ENCODE data around the gene RAD51B.

RAD51B gene

DNA sequence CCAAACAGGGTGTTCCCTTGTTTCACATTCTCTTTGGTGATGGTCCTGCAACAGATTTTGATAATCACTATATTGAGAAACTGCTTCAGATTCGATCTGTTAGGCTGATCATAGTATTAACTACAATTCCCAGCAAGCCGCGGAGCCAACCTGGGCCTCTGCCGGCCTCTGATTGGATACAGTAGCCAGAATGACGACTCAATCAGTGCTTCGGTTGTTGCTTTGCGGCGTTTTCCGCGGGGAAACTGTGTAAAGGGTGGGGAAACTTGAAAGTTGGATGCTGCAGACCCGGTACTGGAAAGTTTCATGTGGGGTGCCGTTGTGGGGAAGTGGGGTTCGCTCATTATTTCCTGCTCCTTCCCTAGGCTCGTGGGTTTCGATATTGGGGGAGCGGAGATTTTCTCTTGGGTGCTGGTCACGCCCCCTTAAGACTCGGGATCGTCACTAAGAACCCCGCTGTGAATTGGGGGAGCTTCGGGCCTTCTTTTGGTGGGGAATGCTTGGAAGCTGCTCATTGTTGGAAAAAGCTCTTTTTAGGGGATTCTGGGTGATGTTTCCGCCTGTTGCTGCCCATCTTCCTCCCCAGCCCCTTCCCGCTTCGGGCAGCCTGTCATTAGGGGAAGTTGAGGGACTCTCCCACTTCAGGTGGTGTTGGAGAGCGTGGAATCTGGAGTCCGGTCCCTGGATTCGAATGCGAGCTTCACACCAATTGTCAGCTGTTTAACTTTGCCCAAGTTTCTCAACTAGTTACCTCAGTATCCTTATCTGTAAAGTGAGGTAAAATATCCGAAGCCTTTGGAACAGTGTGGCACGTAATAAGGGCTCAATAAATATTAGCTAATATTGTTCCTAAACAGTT, at the start of gene RAD51B:
Gene RAD51B, plus strand, starts transcription at position 217 of the 859 bp plus-strand sequence.
- peak within 1 kb of the TSS; percentile 94 for H3K4me3 ChIP-seq (ENCODE audit: low read depth, low read length)
- TF ChIP-seq, protein P1, sequence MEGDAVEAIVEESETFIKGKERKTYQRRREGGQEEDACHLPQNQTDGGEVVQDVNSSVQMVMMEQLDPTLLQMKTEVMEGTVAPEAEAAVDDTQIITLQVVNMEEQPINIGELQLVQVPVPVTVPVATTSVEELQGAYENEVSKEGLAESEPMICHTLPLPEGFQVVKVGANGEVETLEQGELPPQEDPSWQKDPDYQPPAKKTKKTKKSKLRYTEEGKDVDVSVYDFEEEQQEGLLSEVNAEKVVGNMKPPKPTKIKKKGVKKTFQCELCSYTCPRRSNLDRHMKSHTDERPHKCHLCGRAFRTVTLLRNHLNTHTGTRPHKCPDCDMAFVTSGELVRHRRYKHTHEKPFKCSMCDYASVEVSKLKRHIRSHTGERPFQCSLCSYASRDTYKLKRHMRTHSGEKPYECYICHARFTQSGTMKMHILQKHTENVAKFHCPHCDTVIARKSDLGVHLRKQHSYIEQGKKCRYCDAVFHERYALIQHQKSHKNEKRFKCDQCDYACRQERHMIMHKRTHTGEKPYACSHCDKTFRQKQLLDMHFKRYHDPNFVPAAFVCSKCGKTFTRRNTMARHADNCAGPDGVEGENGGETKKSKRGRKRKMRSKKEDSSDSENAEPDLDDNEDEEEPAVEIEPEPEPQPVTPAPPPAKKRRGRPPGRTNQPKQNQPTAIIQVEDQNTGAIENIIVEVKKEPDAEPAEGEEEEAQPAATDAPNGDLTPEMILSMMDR (IDR thresholded peaks at IDR 0.05; ENCODE audit: low read depth, low read length), result no peak

- H3K4me3 ChIP-seq (ENCODE audit: low read depth, low read length), result no peak overlapping the region
- TF ChIP-seq, protein P1 (IDR thresholded peaks at IDR 0.05; ENCODE audit: low read depth, low read length), result no peak
Observed at GRCh38 chr14:67773844-67774377, 45.7 kb upstream of the RAD51B start.

- TF ChIP-seq, protein P1 (IDR thresholded peaks at IDR 0.05; ENCODE audit: low read depth, low read length), result no peak
- H3K4me3 ChIP-seq (ENCODE audit: low read depth, low read length), result no peak overlapping the region
Observed at GRCh38 chr14:67776653-67777322, 42.8 kb upstream of the RAD51B start.

DNA sequence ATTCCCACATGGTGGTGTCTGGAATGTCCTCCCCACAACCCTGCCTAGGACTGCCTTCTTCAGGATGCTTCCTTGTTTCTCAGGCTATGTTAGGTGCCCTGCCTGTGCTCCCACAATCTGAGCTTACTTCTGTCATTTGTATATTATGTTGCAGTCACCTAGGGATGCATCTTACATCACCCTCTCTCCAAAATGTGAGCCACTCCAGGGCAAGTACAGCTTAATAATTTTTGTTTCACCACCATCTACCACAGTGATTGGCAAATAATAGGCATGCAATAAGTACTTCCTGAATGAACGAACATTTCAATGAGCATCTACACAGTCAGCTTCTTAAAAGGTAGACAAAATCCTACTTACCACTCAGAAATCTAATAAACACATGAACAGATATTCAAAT, 40.8 kb upstream of the RAD51B start:
- TF ChIP-seq, protein P1 (IDR thresholded peaks at IDR 0.05; ENCODE audit: low read depth, low read length), result no peak

DNA sequence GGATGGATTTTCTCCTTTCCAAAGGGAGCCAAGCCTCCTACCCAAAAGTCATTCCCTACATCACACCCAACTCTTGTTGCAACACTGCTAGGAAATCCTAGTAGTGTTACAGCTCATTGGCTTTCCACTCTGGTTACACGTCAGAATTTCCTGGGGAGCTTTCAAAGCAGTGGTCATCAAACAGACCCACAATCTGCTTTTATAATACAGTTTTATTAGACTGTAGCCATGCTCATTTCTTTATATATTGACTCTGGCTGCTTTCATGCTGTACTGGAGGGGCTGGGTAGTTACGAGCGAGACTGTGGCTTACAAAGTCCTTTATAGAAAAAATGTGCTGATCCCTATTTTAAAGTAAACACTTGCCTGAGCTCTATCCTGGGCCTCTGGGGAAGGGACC, 37.5 kb upstream of the RAD51B start:
- TF ChIP-seq, protein P1 (IDR thresholded peaks at IDR 0.05; ENCODE audit: low read depth, low read length), result no peak
- H3K4me3 ChIP-seq (ENCODE audit: low read depth, low read length), result no peak overlapping the region

More for the DNA sequence above, 40.8 kb upstream of the RAD51B start:
- H3K4me3 ChIP-seq (ENCODE audit: low read depth, low read length), result no peak overlapping the region

GRCh38 chr14:67784244-67784823, 35.2 kb upstream of the RAD51B start:
- H3K4me3 ChIP-seq (ENCODE audit: low read depth, low read length), result no peak overlapping the region

More at GRCh38 chr14:67784244-67784823, 35.2 kb upstream of the RAD51B start:
- TF ChIP-seq, protein P1 (IDR thresholded peaks at IDR 0.05; ENCODE audit: low read depth, low read length), result no peak
